GM15510 (cell line): ENCODE data around the gene SYNDIG1L.

Experiments used
- POLR2A ChIP-seq: IDR thresholded peaks from 3 replicates; pipeline ENCODE4 v1.6.1; 2011; ENCODE audit warnings: borderline replicate concordance; ENCODE audit not compliant: insufficient read length; ENCODE audit errors: extremely low read depth

Gene SYNDIG1L

GRCh38 chr14:74426202-74426582 is at the start of gene SYNDIG1L:
Gene SYNDIG1L (minus strand): TSS chr14:74426210. CDS start chr14:74409744, 16,466 bp downstream.
- TF ChIP-seq POLR2A = no peak

GRCh38 chr14:74475678-74476077 is 49.7 kb upstream of the SYNDIG1L start:
- TF ChIP-seq POLR2A = no peak

- no peak for TF ChIP-seq POLR2A
Measured at GRCh38 chr14:74474376-74474775, 48.4 kb upstream of the SYNDIG1L start.

DNA sequence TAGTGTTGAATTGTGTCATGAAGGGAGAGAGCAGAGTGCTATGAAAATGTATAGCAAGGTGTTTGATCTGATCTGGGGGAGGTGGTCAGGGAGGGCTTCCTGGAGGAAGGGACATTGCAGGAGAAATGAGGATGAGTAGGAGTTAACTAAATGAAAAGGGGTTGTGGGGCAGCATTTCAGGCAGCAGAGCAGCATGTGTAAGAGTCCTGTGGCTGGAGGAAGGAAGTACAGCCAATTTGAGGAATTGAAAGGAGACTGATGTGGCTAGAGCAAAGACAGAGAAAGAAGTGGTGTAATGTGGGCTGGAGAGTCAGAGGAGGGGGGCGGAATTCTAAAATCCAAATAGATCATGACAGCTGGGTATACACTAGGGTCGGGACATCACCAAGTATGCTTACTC is 46.6 kb upstream of the SYNDIG1L start:
- no peak for TF ChIP-seq POLR2A

GRCh38 chr14:74469548-74470518 is 43.8 kb upstream of the SYNDIG1L start:
- TF ChIP-seq POLR2A = no peak

DNA sequence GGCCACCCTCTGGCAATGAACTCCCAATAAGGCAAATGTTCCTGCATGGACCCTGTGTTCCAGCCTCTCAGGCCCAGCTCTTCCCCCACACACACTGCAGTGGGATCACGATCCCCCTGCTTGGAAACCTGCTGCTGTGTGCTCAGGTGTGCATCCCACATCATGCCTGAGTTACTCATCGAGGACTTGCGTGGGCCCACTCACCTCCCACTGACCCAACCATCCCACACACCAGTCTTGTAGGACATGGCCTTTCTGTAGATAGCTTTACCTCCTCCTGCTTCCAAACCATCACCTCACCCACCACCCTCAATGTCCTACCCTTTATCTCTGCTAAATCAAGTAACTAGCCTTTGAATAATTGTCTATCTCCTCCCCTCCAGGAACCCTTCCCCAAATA is 42.5 kb upstream of the SYNDIG1L start:
- no peak for TF ChIP-seq POLR2A

DNA sequence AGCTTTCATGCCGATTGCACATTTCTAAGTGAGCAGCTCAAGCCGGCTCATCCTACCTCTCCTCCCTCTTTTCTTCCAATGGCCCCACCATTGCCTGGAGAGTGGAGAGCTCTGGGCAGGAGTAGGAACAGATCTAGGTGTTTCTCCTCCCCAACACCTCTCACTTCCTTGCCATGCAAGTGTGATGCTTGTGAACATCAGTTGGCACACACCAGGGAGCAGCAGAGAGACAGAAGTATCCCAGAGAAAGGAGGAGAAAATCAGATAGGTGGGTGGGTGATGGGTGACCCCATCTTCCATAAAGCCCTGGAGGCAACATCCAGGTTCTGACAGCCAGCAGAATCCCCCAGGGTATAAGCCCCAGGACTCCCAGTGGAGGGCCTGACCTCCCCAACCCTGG is 39.3 kb upstream of the SYNDIG1L start:
- TF ChIP-seq POLR2A = no peak

DNA sequence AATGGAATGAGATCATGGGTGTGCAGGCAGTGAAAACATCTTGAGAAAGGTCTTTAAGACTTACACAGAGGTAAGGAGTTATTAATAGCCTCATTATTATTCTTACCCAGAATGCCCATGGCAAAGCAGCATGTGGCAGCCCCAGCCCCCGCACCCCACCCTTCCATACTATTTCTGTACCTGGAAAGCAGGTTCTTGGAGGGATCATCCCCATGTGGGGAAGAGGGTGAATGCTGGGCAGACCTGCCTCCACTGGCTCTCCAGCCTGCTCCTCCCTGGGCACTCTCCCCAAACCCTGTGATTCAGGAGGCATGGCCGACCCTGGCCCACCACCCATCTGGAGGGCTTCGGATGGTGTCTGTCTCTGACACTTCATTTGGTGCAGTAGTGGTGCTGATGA is 38.8 kb upstream of the SYNDIG1L start:
- TF ChIP-seq POLR2A = no peak

DNA sequence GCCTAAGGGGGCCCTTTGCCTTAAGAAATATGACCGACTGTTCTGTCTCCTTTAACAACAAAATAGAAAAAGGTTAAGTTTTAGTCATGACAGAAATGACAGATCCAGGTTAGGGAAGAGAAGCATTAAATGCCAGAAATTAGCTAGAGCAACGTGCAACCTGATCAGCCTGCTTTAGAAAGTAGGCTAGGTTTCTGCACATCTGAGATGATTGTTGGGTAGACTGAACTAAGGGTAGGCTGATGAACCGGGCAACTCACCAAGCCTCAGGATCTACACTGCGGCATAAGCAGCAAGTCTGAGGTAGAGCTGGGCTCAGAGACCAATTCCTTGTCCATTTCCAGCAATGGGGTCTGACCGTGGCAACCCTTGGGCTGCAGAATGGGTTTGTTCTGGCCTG is 37.7 kb upstream of the SYNDIG1L start:
- TF ChIP-seq POLR2A = no peak

- no peak for TF ChIP-seq POLR2A
Measured at GRCh38 chr14:74462993-74463392, 37.0 kb upstream of the SYNDIG1L start.

DNA sequence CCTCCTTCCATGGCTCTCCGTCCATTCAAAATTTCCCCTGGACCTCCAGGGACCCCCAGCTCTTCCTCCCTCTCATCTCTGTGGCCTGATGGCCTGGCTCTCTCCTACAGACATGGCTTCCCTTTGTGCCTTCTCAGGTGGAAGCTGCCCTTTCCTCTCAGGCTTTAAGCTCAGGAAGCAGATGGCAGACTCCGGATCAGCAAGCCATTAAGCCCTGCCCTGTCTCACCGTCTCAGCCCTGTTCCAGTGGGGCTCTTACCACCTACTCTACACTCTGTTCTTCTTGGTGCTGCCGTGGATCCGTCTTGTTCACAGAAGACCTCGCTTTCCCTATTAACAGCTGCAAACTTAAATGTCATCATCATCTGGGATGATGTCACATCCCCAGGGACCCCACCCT is 34.0 kb upstream of the SYNDIG1L start:
- no peak for TF ChIP-seq POLR2A

DNA sequence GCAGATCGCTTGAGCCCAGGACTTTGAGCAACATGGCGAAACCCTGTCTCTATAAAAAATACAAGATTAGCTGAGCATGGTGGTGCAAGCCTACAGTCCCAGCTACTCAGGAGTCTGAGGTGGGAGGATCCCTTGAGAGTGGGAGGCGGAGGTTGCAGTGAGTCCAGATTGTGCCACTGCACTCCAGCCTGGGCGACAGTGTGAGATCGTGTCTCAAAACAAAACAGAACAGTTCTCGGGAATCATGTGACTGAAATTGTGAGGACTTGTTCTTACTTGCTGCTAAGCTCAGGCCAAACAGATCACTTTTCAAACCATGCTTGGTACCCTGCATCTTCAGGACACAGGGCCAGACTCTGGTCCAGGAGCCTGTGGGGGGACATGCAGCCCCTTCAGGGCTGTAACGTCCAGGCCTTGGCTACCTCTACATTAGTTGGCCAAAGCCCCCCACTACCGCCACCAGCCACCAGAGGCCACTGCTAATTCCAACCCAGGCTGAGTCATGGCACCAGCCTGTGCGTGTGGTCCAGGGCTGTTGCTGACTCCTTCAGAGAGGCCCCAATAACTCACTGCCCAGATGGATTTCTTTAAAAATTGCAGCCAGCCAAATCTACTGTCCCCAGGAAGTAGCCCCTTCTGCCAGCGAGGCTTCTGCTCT is 33.4 kb upstream of the SYNDIG1L start:
- no peak for TF ChIP-seq POLR2A

- no peak for TF ChIP-seq POLR2A
Measured at GRCh38 chr14:74457565-74457895, 31.5 kb upstream of the SYNDIG1L start.

DNA sequence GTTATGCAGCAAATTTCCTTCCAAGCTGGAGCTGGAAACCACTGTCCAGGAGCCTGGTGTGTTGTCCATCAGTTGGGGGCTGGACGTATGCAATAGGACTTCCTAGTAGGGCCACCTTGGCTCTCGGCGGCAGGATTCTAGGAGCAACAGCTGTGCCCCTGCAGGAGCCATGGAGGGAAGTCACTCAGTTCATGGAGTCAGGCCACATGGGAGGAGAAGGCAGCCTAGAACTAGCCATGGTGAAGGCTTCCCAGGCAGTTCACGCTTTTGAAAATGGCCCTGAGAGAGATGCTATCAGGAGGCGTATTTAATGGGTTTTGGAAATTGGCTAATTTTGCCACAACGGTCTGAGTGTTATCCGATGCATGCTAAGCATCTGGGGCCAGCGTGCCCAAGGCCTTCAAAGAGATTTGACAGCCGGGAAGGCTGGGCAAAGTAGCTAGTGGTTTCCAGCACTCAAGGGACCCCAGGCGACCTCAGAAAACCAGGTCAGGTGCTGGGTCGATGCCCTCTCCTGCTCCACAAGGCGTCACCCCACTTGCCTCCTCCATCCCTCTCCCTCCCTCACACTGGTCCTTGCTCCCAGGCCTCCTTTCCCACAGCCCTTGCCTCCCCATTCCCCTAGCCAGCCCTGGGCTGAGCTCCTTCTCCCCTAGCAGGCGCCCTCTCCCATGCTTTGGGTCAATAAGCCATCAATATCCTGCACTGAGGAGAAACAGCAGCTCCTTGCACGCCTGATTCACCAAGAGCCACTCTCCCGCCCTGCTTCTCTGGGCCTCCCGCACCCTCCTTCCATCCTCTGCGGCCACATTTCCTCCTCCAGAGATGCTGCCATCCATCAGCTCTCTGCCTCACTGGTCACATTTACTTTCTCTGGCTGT is 30.9 kb upstream of the SYNDIG1L start:
- TF ChIP-seq POLR2A = no peak

- TF ChIP-seq POLR2A = no peak
Measured at GRCh38 chr14:74444866-74445265, 18.9 kb upstream of the SYNDIG1L start.

GRCh38 chr14:74442757-74443156 is 16.7 kb upstream of the SYNDIG1L start:
- no peak for TF ChIP-seq POLR2A

GRCh38 chr14:74441113-74441512 is 15.1 kb upstream of the SYNDIG1L start:
- TF ChIP-seq POLR2A = no peak
